ENCODE data around the gene OR10D3. TPM values are rescaled to one million over a fixed set of nuclear protein-coding genes. Genes with fewer than 3 reads are reported as not detected.

OR10D3 gene
- total and polyA plus RNA-seq, 4 donors, result not detected

DNA sequence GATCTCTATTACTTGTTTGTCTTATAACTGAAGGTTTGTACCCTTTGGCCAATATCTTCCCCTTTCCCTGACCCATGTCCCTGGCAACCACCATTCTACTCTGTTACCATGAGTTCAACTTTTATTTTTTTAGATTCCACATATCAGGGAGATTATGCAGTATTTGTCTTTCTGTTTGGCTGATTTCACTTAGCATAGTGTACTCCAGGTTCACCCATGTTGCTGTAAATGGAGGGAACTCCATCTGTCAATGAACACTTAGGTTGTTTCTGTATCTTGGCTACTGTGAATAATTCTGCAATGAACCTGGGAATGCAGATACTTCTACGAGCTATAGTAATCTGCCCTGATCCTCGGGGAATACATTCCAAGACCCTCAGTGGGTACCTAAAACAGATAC lies 14.9 kb downstream of the OR10D3 start:
- H3K9me3 ChIP-seq (ENCODE audit: control insufficient read depth in 4 of 4, insufficient read depth in 3 of 4, low read length in 3 of 4), result peaks cover 0 to 4% (median 0%) of the 10 kb centered on the region in 4 donors
- H3K27me3 ChIP-seq (ENCODE audit: control insufficient read depth in 3 of 3, insufficient read depth in 3 of 3, low read length in 2 of 3), result peaks cover 0 to 3% (median 0%) of the 10 kb centered on the region in 3 donors
- no peak for TF ChIP-seq CTCF (IDR thresholded peaks at IDR 0.05; ENCODE audit: control extremely low read depth, extremely low read depth)
- ATAC-seq (ENCODE audit: insufficient read depth, low FRiP score) (no peak), DNase-seq (no peak)
- H3K36me3 ChIP-seq (ENCODE audit: control insufficient read depth in 4 of 4, insufficient read depth in 4 of 4, low read length in 4 of 4), result no peaks in the 10 kb centered on the region
- peaks cover 0 to 6% (median 0%) of the 10 kb centered on the region in 5 donors for H3K4me1 ChIP-seq (ENCODE audit: control insufficient read depth in 5 of 5, insufficient read depth in 5 of 5, low read length in 5 of 5)
- H3K27ac ChIP-seq (ENCODE audit: low read depth in 1 of 2, low read length in 1 of 2), result no peak overlapping the region
- 76 to 78% methylated on average over 2 of the region's 2 CpGs for WGBS, 2 donors
- H3K4me3 ChIP-seq, result no peak overlapping the region
- no peak overlapping the region for H3K9ac ChIP-seq (ENCODE audit: insufficient read depth in 1 of 2, low read length in 2 of 2)

DNA sequence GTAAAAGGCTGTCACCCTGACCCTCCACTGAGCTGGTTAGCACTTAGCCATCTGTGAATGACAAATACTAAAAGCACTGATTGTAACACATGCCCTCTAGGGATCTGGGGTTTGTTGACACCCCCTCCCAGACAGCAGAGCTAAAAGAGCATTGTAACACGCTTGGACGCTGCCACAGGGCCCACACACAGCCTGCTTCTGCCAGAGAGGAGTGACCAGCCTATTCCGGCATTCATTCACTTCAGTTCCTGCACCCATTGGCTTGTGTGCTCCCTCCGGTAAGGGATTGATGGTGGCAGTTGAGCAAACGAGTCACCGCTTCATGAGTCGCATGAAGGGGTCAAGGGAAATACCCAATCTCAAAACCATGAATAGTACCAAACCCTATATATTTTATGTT lies 15.8 kb downstream of the OR10D3 start:
- H3K27me3 ChIP-seq (ENCODE audit: control insufficient read depth in 3 of 3, insufficient read depth in 3 of 3, low read length in 2 of 3), result peaks cover 0 to 3% (median 0%) of the 10 kb centered on the region in 3 donors
- no peak overlapping the region for H3K9ac ChIP-seq (ENCODE audit: insufficient read depth in 1 of 2, low read length in 2 of 2)
- H3K4me1 ChIP-seq (ENCODE audit: control insufficient read depth in 5 of 5, insufficient read depth in 5 of 5, low read length in 5 of 5), result peaks cover 0 to 4% (median 0%) of the 10 kb centered on the region in 5 donors
- WGBS, 2 donors, result 91 to 92% methylated on average over 7 of the region's 7 CpGs
- no peak overlapping the region for H3K4me3 ChIP-seq
- DNase-seq, result no peak
- no peak for TF ChIP-seq CTCF (IDR thresholded peaks at IDR 0.05; ENCODE audit: control extremely low read depth, extremely low read depth)
- H3K27ac ChIP-seq (ENCODE audit: low read depth in 1 of 2, low read length in 1 of 2), result no peak overlapping the region
- H3K36me3 ChIP-seq (ENCODE audit: control insufficient read depth in 4 of 4, insufficient read depth in 4 of 4, low read length in 4 of 4), result no peaks in the 10 kb centered on the region
- peaks cover 0 to 4% (median 0%) of the 10 kb centered on the region in 4 donors for H3K9me3 ChIP-seq (ENCODE audit: control insufficient read depth in 4 of 4, insufficient read depth in 3 of 4, low read length in 3 of 4)
- ATAC-seq (ENCODE audit: insufficient read depth, low FRiP score), result no peak

GRCh38 chr11:124199702-124200101 lies 16.6 kb downstream of the OR10D3 start:
- 58 to 74% methylated on average over 1 of the region's 1 CpG for WGBS, 2 donors
- peaks cover 0 to 3% (median 0%) of the 10 kb centered on the region in 3 donors for H3K27me3 ChIP-seq (ENCODE audit: control insufficient read depth in 3 of 3, insufficient read depth in 3 of 3, low read length in 2 of 3)
- no peaks in the 10 kb centered on the region for H3K36me3 ChIP-seq (ENCODE audit: control insufficient read depth in 4 of 4, insufficient read depth in 4 of 4, low read length in 4 of 4)
- H3K9ac ChIP-seq (ENCODE audit: insufficient read depth in 1 of 2, low read length in 2 of 2), result no peak overlapping the region
- H3K27ac ChIP-seq (ENCODE audit: low read depth in 1 of 2, low read length in 1 of 2), result no peak overlapping the region
- no peak for TF ChIP-seq CTCF (IDR thresholded peaks at IDR 0.05; ENCODE audit: control extremely low read depth, extremely low read depth)
- no peak for ATAC-seq (ENCODE audit: insufficient read depth, low FRiP score)
- no peak overlapping the region for H3K4me3 ChIP-seq
- peaks cover 0 to 4% (median 0%) of the 10 kb centered on the region in 5 donors for H3K4me1 ChIP-seq (ENCODE audit: control insufficient read depth in 5 of 5, insufficient read depth in 5 of 5, low read length in 5 of 5)
- no peak for DNase-seq
- peaks cover 0 to 4% (median 0%) of the 10 kb centered on the region in 4 donors for H3K9me3 ChIP-seq (ENCODE audit: control insufficient read depth in 4 of 4, insufficient read depth in 3 of 4, low read length in 3 of 4)

- no peaks in the 10 kb centered on the region for H3K36me3 ChIP-seq (ENCODE audit: control insufficient read depth in 4 of 4, insufficient read depth in 4 of 4, low read length in 4 of 4)
- H3K4me3 ChIP-seq, result no peak overlapping the region
- no peak for TF ChIP-seq CTCF (IDR thresholded peaks at IDR 0.05; ENCODE audit: control extremely low read depth, extremely low read depth)
- peaks cover 0 to 4% (median 0%) of the 10 kb centered on the region in 4 donors for H3K9me3 ChIP-seq (ENCODE audit: control insufficient read depth in 4 of 4, insufficient read depth in 3 of 4, low read length in 3 of 4)
- WGBS, 2 donors, result 94 to 96% methylated on average over 16 of the region's 16 CpGs
- H3K4me1 ChIP-seq (ENCODE audit: control insufficient read depth in 5 of 5, insufficient read depth in 5 of 5, low read length in 5 of 5), result no peaks in the 10 kb centered on the region
- no peak for ATAC-seq (ENCODE audit: insufficient read depth, low FRiP score)
- H3K27ac ChIP-seq (ENCODE audit: low read depth in 1 of 2, low read length in 1 of 2), result no peak overlapping the region
- no peak for DNase-seq
- H3K9ac ChIP-seq (ENCODE audit: insufficient read depth in 1 of 2, low read length in 2 of 2), result no peak overlapping the region
- peaks cover 0 to 3% (median 0%) of the 10 kb centered on the region in 3 donors for H3K27me3 ChIP-seq (ENCODE audit: control insufficient read depth in 3 of 3, insufficient read depth in 3 of 3, low read length in 2 of 3)
Observed at GRCh38 chr11:124200671-124201070, 17.5 kb downstream of the OR10D3 start.
